CD4-positive, alpha-beta T cell treated with Interleukin-12 subunit alpha and Interleukin-12 subunit beta, for 1 hour (primary cell): ENCODE data around the gene NPLOC4.
"Not testable (repeated sequence)": the region's sequence is repeated elsewhere in the genome, so short reads cannot be mapped to it uniquely, and the experiment has no call there.

Experiments
- DNase-seq: peaks from one replicate; pipeline ENCODE4 v3.0.0-alpha.2; 2020

Gene NPLOC4

DNA sequence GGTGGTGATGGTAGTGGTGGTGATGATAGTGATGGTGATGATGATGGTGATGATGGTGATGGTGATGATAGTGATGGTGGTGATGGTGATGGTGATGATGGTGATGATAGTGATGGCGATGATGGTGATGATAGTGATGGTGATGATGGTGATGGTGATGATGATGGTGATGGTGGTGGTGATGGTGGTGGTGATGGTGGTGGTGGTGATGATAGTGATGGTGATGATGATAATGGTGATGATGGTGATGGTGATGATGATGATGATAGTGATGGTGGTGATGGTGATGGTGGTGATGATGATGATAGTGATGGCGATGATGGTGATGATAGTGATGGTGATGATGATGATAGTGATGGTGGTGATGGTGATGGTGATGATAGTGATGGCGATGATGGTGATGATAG is 104.9 kb downstream of the NPLOC4 start:
- not testable (repeated sequence) for DNase-seq

DNA sequence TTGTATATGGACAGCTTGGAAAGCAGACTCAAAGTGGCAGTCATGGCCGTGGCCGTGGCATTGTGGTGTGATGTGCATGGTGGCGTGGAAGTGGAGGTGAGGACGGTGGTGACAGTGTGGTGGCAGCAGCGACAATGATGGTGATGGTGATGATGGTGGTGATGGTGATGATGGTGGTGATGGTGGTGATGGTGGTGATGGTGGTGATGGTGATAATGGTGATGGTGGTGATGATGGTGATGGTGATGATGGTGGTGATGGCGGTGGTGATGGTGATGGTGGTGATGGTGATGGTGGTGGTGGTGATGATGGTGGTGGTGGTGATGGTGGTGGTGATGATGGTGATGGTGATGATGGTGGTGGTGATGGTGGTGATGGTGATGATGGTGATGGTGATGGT is 105.9 kb downstream of the NPLOC4 start:
- DNase-seq: not testable (repeated sequence)

DNA sequence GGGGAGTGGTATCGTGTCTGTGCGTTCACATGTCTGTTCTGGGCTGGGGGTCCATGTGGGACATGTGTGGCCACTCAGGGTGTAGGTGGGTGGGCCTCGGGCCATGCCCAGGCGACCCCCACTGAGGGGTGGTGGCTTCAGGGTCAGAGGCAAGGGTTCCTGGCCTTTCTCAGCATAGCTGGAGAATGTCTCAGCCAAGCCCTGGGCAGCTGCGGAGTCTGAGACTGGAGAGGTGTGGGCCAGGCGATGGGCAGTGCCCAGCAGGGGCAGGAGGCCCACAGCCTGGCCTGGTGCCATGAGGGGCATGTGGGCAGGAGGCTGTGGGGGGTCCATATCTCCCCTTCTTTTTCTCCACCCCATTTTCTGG is 107.5 kb downstream of the NPLOC4 start:
- DNase-seq: no peak

DNA sequence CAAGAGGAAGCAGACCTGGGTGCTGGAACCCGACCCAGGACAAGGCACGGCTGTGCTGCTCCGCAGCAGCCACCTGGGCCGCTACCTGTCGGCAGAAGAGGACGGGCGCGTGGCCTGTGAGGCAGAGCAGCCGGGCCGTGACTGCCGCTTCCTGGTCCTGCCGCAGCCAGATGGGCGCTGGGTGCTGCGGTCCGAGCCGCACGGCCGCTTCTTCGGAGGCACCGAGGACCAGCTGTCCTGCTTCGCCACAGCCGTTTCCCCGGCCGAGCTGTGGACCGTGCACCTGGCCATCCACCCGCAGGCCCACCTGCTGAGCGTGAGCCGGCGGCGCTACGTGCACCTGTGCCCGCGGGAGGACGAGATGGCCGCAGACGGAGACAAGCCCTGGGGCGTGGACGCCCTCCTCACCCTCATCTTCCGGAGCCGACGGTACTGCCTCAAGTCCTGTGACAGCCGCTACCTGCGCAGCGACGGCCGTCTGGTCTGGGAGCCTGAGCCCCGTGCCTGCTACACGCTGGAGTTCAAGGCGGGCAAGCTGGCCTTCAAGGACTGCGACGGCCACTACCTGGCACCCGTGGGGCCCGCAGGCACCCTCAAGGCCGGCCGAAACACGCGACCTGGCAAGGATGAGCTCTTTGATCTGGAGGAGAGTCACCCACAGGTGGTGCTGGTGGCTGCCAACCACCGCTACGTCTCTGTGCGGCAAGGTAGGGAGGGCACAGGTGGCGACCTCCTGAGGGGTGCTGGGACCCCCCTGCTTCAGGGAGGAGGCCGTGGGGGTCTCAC is 108.1 kb downstream of the NPLOC4 start:
- no peak for DNase-seq

DNA sequence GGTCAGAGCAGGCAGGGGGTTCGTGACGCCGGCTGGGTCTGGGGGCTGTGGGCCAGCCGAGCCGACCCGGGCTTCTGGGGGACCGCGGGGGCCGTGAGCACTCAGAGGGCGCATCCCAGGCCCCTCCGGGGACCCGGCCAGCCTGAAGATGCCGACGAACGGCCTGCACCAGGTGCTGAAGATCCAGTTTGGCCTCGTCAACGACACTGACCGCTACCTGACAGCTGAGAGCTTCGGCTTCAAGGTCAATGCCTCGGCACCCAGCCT is 108.6 kb downstream of the NPLOC4 start:
- DNase-seq: no peak

DNA sequence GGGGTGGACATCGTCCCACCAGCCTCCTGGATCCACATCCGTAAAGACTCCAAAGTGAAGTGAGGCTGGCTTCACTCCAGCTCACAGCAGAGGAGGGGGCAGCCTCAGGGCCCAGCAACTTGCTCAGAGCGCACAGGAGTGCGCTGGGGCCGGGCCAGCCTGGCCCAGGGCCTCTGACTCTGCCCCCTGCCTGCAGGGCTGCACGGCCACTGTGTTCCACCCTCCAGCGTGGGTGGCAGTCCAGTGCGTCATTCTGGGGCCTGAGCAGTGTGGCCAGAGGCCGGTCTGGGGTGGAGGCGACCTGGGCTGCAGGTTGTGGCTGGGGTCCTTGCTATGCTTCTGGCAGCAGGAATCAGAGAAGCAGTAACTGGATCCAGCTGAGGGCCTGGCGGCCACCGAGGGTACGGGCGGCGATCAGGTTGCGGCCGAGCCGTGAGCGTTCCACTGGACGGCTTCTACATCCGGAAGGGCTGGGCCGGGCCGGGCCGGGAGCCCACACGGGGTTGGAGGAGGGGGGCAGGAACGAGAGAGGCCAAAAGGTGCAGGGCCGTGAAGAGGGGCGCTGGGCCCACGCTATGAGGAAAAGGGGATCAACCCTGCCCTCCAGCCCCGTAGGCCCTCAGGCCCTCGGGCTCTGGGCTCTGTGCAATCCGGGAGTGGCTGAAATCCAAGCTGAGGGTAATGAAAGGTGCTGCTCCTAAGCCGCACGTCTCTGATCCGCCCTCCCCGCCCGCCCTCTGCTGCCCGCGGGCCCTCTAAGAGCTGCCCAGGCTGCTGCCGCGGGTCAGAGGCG is 109.1 kb downstream of the NPLOC4 start, which contains the start of gene FSCN2:
Gene FSCN2 (plus strand): TSS at position 787 of the 793 bp plus-strand sequence. CDS start 155 bp downstream, outside the sequence.
- DNase-seq: no peak

DNA sequence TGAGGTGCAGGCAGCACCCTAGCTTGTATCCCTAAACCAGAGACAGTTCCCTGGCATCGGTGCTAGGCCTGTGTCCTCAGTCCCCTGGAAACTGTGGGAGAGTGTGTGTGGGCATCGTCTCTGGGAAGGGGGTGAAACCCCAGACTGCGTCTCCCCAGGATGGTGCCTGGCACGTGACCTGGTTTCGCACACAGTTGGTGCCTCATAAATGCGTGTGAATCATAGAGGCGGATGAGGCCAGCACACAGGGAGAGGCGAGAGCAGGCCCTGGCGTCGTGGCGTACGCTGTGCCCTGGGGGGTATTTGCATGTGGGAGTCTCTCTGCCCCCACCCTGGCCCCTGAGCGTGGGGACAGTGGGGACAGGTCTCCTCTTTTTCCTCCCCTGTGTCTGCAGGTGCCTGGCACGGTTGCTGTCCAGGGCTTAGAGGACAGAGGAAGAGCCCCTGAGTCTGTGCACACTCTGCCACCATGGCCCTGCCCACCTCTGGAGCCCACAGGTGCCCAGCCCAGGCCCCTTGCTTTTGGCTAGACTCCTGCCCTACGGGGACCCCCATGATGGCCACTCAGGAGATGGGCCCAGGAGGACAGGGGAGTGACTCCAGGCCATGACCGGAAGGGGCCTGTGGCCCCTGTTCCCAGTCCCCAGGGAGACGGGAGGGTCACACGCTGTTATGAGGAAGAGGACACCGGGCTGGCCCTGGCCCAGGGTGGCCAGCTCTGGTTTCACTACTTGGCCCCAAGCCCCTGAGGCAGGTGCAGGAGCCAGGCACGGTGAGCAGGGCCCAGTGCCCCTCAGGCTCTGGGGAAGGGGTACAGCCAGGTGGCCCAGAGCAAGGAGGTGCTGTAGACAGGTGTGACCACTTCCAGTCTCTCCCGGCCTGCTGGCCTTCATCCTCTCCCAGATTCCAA is 110.0 kb downstream of the NPLOC4 start:
- no peak for DNase-seq

DNA sequence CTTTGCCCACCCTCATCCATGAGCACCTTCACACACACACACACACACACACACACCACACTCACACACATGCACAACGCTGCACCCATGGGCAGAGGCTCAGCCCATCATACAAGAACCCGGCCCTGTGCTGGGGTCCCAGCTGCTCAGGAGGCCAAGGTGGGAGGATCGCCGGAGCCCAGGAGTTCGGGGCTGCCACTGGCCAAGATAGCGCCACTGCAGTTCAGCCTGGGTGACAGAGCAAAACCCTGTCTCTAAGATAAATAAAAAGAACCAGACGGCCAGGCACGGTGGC is 112.1 kb downstream of the NPLOC4 start:
- DNase-seq: no peak

DNA sequence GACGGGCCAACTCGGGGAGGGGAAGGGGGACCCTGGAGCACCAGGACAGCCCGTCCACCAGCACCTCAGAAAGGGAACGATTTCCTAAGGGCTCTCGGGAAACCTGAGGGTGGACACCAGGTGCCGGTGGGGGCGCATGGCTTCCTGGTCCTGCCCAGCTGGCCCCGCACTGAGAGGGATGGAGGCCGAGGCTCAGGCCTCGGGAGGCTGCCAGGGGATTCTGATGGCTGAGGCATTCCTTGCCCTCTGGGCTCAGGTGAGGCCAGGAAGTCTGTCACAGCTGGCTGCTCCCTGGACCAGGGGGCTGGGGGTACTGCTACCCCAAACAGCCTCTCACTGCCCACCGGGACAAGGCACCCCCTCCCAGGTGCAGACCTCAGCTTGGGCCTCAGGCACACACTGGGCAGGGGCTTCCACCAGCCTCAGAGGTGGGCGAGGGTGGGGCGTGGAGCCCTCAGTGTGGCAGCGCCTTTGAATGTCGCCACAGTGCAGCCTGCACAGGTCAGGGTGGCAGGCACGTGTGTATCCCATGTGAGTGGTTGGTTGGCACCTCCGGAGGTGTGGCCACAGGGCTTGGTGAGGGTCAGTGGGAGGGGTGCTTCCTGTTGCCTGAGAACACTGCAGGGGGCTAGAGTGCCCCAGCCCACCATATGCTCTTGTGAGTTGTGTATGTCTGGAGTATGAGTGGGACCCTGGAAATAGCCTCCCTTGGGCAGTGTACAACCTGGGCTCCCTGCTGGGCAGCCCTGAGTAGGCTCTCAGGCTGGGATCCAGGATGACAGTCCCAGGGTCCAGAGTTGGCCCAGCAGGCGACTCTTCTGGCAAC is 112.7 kb downstream of the NPLOC4 start:
- no peak for DNase-seq

DNA sequence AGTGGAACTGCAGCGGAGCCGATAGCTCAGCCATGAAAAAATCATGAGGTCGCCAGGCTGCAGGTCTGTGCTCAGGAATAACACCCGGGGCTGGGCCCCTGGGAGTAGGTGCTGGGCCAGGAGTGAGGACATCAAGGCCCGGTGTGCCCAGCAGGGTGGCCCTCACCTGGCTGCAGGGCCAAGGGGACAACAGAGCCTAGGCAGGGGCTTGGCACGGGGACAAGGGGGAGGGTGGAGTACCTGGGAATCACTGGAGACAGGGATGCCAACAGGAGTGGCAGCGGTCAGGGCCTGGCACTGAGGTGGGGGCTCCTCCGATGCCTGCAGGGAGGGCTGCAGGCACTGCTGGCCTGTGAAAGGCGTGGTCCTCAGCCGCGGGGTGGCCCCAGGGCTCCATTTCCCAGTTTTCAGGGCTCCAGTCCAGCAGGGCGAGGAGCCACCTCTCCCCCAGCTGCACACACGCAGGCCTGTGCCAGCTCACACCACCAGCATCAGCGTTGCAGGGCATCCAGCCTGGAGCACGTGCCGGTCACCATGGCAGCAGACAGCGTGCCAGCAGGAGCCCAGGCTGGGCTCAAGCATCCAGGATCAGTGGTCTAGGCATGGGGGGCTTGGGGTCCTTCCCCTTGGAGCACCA is 113.4 kb downstream of the NPLOC4 start:
- no peak for DNase-seq

DNA sequence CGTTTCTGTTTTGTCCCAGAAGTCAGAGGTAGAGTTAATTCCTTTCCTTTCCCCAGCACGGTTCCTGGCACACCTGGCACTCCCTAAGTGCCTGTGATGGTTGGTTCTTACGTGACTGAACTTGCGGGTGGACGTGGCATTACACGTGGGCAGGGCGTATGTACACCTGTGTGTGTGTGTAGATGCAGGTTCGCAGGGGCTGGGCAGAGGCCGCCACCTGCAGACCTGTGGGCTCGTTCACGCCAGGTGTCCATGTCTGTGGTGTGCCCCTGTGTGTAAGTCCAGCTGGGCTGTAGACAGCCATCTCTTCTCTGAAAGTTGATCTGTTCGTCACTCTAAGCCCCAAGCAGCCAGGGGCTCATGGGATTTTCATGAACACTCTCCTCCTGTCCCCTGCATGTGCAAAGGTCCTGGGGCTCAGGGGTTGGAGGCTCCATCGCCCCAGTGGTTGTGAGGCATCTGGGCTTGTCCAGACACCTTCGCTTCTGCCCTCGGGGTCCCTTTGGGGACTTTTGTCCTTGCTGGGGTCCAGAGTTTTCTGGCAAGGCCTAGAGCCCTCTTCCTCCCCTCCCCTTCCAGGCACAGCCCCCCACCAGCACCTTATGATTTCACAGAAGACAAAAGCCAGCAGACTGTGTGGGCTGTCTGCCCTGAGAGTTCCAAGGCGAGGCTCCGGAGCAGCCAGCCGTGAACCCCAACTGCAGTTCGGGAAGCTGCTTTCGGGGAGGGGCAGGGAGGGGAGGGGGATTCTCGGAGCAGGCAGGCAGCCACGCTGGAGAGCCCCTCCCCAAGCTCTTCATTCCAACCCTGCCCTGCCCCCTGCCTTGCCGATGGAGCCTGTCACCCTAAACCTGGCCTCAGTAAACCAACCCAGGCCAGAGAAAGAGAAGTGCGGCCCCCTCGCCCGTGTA is 114.2 kb downstream of the NPLOC4 start:
- no peak for DNase-seq

DNA sequence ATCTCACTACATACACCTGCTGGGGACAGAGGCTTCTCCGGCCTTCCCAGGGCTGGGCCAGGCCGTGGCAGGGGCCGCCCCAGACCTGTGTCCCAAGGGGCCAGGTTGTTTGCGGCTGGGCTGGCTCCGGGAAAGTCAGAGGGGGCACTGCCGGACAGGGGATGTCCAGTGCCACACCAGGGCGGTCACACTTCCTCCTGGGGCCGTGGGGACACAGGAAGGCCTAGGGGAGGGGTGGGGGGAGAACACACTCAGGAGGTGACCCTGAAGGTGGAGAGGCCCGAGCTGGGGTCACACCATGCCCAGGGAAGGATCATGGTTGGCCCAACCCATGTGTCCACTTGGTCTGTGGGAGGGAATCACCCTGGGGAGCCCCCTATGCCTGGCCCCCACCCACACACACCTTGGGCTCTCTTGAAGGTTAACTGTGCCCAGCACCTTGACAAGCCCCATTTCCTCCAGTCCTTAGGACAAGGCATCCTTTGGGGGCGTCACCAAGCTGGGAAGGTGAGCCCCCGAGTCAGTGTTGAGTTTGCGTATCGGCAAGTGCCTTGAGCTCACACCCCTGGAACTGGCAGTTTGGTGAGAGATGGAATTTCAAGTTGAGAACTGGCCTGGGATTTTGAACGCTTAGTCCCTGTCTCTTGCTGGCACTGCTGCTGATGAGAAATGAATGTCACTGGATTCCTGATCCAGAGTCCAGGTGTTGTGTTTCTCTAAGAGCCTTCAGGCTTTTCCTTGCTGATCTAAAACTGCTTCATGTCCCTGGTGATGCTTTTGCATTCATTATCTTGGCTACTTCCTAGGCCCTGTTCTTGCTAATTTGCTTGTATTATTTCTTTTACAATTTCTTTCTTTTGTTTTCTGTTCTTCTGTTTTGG is 116.7 kb downstream of the NPLOC4 start:
- no peak for DNase-seq

DNA sequence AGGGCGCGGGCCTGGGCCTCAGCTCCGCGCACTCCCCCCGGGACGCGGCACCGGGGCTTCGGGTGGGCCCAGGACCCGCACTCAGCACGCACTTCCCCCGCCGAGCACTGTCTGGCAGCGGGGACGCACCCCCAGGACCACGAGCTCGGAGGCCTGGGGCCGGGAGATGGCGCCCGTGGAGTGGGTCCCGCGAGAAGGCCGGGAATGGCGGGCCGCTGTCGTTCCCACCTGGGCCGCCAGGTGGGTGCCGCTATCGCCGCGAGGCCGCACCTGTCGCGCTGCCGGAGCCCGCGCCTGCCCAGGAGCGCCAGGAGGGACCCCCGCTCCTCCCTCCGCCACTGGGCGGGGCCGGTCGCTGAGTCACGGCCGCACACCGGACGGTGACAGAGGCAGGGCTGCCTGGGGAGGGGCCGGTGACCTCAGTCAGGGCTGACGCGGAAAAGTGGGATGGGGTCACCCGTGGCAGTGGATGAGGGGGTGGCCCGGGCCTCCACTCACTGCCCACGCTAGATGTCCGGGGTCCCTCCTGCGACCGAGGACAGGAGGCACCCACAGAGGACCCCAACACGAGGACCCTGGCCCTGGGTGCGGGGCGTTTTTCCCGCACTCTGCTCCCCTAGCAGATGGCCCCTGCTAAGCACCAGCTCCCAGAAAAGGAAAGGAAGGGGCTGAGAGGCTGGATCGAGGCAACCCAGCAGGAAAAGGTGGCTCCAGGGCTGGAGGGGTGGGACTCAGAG is 117.5 kb downstream of the NPLOC4 start:
- peak; percentile 80 for DNase-seq

DNA sequence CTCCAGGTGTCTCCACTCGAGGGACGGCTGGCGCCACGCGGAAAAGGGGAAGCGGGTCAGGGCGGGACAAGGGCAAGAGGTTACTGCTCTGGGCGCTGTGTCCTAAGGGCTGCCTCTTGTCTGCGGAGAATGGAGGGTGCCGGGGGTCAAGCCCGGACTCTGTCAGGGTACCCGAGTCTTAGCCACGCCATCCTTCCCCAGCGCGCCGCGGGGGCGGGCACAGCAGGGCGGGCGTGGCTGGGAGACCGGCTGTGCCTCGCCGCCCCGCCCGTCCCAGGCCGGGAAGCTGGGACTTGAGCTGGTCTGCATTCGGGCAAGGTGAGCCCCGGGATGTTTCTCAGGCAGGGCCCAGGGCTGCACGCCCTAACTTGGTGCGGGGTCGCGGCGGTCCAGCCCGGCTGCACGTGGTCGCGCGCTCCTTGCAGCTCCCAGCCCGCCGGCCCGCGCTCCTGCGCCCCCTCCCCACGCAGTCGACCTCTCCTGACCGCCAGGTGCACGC is 118.1 kb downstream of the NPLOC4 start:
- no peak for DNase-seq

DNA sequence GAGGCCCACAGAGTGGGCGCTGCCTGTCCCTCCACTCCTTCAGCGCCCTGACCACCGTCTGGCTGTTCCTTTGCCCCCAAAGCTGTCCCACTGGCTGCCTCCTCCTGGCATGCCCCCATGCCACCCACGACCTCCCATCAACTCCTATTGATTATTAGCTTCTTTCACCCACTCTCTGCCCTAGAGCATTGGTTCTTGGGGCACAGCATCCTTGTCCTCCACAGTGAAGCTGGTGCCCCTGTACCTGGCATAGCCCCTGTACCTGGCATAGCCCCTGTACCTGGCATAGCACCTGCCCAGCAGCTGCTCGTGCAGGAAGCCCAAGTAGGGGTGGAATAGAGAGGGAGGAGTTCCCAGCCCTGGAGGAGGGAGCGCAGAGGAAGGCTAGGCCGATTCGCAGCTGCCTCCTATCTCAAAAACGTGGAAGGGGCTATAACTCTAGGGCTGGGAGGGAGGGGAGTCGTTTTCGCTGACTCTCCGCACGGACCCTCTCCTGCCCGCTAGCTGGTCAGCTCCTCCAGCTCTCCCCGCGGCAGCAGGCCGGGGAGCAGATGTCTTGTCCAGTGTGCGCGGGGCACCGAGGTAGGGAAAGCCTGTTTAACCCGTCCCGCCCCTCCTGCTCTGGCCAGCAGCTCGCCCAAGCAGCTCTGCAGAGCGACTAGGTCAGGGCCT is 118.7 kb downstream of the NPLOC4 start:
- no peak for DNase-seq

DNA sequence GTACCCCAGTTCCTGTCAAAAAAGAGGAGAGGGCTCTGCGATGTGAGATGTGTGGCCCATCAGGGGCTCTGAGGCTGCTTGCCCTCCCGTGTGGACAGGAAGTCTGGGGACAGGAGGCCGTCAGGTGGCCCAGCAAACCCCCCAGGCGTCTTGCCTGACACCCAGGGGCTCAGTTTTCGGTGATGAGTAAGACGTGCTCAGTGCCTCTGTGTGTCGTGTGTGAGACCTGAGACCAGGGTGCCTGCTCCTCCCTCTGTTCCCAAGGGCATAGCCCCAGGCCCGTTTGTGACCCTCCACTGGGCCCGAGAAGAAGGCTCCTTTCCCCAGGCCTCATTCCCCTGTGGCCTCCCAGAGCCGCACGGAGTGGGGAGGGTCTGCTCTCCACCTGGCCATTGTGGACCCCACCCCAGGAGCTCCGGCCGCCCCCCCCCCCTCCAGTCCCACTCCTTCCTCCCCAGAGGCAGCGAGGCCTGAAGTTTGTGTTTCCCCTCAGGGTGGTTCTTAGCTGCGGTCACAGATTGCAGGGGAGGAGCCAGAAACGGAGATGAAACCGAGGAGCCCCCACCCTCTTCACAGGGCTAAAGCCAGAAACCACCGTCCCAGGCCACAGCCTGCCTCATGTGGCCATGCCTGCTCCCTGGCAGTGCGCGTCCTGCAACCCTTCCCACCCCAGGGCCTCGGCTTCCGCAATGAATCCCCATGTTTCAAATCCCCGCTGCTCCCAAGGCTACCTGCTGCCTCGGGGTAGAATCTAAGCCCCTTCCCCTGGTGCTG is 119.4 kb downstream of the NPLOC4 start:
- no peak for DNase-seq

DNA sequence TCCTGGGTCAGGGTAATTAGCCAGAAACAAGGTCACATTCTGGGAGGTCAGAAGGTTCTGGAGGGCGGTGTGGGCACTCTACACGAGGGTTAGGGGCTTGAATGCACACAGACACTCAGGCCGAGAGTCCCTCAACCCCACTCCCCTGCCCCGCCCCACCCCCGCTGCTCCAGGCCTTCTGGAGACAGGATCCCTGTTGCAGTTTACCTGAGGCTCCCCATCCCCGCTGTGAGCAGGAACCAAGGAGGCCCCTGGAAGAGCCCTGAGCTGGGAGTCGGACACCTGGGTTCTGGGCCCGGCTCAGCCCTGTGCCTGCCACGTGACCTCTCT is 119.9 kb downstream of the NPLOC4 start:
- no peak for DNase-seq

DNA sequence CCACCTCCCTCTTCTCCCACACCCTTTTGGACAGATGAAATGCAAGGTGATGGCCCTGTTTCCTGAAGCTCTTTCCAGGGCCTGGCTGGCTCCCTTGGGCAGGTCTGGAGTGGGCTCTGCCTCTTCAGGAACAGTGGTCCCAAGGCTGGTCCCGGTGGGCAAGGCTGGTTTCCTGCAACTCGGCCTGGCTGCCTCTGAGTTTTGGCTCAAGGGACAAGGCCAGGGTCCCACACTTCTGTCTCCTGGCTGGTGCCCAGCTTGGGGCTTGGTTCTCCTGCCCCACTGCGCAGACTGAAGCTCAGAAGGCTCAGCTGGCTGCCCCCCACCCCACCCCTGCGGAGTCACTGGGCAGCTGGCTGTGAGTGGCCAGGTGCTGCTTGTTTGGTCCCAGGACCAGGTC is 120.5 kb downstream of the NPLOC4 start:
- DNase-seq: no peak
